GM12874 (cell line): ENCODE results near the gene PSMB11.

Source experiments
- TF ChIP-seq, protein P1 (sequence below): IDR thresholded peaks from 2 replicates; pipeline ENCODE4 v1.5.1; 2011; ENCODE audit warnings: low read depth, mild to moderate bottlenecking, control low read depth, low read length, moderate library complexity; ENCODE audit not compliant: insufficient read depth

Gene PSMB11

DNA sequence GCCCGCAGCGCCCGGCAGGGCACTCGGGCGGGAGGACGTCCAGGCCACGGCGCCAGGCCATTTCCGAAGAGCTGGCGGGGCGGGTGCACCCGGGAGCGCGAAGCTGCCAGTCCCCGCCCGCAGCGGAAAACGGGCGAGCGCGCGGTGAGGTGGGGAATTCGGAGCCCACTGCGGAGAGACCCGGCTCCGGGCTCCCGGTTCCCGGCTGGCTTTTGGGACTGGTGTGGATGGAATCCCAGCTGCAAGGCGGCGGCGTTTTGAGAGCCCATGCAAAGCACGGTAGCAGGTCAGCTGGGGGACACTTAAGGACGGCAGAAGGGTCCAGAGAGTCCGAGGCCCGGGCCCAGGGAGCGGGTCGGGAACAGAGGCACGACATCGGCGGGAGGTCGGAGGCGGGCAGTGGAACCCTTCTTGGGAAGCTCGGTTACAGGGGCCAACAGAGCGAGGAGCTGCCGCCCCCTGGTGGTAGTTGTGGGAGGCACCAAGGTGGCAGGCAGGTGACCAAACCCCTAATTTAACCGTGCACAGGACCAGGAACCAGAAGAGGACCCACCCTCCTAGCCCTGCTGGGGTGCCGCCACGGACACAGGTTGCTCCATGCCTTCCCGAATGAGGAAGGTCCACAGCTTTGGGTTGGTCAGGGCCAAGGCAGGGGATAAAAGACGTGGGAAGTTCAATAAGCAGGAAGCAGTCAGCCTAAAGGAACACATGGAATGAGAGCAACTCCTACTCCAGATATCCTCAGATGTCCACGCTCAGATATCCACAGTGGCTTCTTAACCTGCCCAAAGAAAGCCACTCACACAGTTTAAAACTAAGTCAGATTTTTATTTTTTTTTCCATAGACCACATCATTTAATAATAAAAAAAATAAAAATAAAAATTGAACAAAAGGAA lies 16.0 kb downstream of the PSMB11 start:
- TF ChIP-seq, protein P1, sequence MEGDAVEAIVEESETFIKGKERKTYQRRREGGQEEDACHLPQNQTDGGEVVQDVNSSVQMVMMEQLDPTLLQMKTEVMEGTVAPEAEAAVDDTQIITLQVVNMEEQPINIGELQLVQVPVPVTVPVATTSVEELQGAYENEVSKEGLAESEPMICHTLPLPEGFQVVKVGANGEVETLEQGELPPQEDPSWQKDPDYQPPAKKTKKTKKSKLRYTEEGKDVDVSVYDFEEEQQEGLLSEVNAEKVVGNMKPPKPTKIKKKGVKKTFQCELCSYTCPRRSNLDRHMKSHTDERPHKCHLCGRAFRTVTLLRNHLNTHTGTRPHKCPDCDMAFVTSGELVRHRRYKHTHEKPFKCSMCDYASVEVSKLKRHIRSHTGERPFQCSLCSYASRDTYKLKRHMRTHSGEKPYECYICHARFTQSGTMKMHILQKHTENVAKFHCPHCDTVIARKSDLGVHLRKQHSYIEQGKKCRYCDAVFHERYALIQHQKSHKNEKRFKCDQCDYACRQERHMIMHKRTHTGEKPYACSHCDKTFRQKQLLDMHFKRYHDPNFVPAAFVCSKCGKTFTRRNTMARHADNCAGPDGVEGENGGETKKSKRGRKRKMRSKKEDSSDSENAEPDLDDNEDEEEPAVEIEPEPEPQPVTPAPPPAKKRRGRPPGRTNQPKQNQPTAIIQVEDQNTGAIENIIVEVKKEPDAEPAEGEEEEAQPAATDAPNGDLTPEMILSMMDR: peak; percentile 95

DNA sequence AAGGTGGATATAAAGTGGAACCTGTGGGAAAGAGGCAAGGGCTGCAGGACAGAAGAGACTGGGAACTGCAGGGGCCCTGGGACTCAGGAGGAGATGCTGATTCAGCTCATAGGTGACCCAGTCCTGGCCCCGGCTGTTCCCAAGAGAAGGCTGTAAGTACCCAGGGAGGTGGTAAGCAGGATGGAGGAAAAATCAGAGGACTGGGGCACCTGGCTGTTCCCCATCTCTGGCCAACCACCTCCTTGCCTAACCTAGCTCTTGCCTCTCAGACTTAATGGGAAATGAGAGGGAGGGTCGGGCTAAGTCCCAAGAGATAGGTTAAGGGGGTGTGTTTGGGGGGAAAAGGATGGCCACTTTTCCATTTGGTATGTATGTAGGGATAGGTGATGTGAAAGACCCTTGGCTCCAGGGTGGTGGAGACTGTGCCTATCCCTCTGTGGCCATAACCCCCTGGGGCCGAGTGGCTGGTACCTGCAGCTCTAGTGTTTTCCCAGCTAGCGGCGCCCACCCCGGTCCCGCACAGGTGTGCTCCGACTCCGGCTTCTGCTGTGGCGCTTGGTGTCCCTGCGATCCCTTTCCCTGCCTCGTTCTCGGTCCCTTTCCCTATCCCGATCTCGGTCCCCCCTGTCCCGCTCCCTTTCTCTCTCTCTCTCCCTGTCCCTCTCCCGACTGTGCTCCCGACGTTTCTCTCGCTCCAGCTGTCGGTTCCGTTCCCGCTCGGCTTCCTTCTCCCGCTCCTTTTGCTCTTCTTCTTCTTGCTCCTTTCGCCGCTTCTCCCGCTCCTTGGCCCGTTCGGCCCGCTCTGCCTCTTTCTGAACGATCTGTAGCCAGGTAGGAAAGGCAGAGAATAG lies 16.9 kb downstream of the PSMB11 start:
- TF ChIP-seq, protein P1: no peak

DNA sequence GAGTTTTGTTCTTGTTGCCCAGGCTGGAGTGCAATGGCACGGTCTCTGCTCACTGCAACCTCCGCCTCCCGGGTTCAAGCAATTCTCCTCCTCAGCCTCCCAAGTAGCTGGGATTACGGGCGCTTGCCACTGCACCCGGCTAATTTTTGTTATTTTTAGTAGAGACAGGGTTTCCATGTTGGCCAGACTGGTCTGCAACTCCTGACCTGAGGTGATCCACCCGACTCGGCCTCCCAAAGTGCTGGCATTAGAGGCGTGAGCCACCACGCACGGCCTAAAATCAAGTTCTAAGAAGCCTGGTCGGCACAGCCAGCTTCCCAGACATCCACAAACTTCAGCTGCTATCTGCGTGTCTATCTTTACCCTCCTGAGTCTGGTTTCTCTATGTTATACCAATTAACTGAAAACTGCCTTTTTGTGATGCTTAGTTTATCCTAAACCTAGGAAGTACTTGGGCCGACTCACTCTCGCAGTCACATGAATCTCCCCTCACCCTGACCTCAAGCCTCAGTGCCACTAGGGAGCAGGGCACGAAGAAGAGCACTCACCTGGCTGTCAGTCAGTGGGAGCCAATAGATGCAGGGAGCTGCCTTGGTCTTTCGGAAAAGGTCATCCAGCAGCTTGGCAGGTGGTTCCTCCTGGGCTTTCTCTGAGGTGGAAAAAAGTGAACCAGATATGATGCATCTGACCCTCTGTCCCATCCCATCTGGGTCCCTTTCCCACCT lies 18.7 kb downstream of the PSMB11 start:
- TF ChIP-seq, protein P1: no peak

DNA sequence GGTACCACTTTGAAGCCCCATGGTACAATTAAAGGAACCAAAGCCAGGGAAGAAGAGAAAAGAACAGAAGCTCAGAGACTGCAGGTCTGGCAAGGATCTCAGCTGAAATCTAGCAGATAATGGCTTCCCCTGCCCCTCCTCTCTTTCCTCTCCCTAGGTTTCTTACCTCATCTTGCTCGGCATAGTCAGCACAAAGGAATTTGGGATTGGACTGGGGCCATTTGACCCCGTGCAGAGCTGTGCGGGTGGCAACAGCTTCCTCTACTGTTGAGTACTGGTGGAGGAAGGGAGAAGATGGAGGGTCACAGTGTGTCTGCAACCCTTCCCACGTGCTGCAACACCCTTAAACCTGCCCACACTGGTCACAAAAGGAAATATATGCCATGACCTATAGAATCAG lies 20.0 kb downstream of the PSMB11 start:
- TF ChIP-seq, protein P1: no peak

DNA sequence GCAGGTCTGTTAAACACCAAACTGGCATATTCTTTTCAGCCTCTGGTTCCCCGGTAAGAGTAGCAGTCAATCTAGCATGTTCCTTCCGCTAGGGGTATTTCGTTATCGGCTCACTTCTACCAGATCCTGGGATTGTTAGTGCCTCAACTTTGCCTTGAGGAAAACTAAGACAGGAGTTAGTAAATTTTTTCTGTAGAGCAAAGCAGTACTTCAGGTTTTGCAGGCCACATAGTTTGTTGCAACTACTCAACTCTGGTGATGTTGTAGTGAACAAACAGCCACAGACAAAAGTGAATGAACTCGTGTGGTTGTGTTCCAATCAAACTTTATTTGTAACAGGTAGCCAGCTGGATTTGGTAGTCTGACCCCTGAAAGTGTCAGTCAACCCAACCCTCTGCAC lies 21.6 kb downstream of the PSMB11 start:
- TF ChIP-seq, protein P1: no peak

DNA sequence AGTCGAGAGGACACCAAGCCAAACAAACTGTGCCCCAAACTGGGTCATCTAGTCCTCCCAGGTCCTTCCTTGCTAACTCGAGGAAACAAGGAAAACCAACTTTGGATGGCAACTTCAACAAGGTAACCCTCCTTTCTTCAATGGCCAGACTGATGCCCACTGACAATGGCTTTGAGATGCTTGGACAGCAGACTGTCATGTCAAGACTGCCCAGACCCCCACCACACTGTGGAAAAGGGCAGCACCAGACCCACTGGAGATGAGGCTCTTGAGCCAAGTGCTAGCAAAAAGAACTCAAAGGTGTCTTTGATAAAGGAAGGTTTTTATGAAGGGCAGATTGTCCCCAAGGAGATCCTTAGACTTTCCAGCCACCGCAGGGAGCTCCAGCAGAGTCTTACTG lies 24.4 kb downstream of the PSMB11 start:
- TF ChIP-seq, protein P1: no peak
